IMR-90 (cell line): ENCODE measurements around the gene MSH5. TPM values are rescaled to one million over a fixed set of nuclear protein-coding genes. Genes with fewer than 3 reads are reported as not detected.
A peak's percentile ranks its signal among the peaks of the same experiment; 100 is the strongest.

ENCODE experiments used
- ATAC-seq: fragments of 200-7000 bp; cut with Tn5 transposase; 2 replicates; pipeline ENCODE4 v1.9.1; 2020; ENCODE audit warnings: low read depth, mild to moderate bottlenecking, moderate library complexity
- BruUV-seq: library from RNA; stranded (reverse); fragments of 400-500 nt; replicated peaks from 2 replicates; lab custom pipeline; 2021; lab: Mats Ljungman, UMichigan
- CTCF ChIA-PET: fragments of 300-600 bp; formaldehyde crosslinking; extraction: SDS; loops from one replicate; lab custom pipeline; 2021; ENCODE audit warnings: antibody characterized with exemption; lab: Yijun Ruan, JAX
- POLR2A ChIA-PET: fragments of 300-600 bp; sonication (Branson Sonifier 250); formaldehyde crosslinking; loops from one replicate; lab custom pipeline; 2022; ENCODE audit warnings: antibody characterized with exemption; ENCODE audit not compliant: unreplicated experiment; lab: Charles Lee
- DNase-seq: peaks from one replicate; pipeline ENCODE4 v3.0.0; 2013
- H2AFZ ChIP-seq: replicated peaks from 2 replicates; pipeline ENCODE3; 2013; ENCODE audit warnings: low read length, mild to moderate bottlenecking; ENCODE audit not compliant: poor library complexity
- H2AK5ac ChIP-seq: 2 replicates; pipeline ENCODE4 v1.6.1; 2013; ENCODE audit warnings: low read depth, low read length, inconsistent platforms
- H2AK9ac ChIP-seq: replicated peaks from 2 replicates; pipeline ENCODE3; 2013; ENCODE audit warnings: mild to moderate bottlenecking, low read depth, low read length, moderate library complexity; ENCODE audit not compliant: poor library complexity
- H2BK120ac ChIP-seq: 2 replicates; pipeline ENCODE4 v1.6.1; 2013; ENCODE audit warnings: low read depth, low read length, inconsistent platforms
- H2BK15ac ChIP-seq: 3 replicates; pipeline ENCODE4 v1.6.1; 2013; ENCODE audit warnings: low read depth, low read length, inconsistent platforms
- H2BK20ac ChIP-seq: 2 replicates; pipeline ENCODE4 v1.6.1; 2013; ENCODE audit warnings: low read depth, mild to moderate bottlenecking, inconsistent platforms, low read length, moderate library complexity
- H2BK5ac ChIP-seq: 2 replicates; pipeline ENCODE4 v1.6.1; 2013; ENCODE audit warnings: mild to moderate bottlenecking, low read depth, low read length, inconsistent platforms; ENCODE audit not compliant: poor library complexity, severe bottlenecking
- H3K14ac ChIP-seq: replicated peaks from 2 replicates; pipeline ENCODE4 v1.6.1; 2013; ENCODE audit warnings: low read depth, low read length, inconsistent platforms
- H3K18ac ChIP-seq: 2 replicates; pipeline ENCODE4 v1.6.1; 2013; ENCODE audit warnings: low read depth, low read length, control low read depth
- H3K23ac ChIP-seq: 2 replicates; pipeline ENCODE4 v1.6.1; 2013; ENCODE audit warnings: low read depth, low read length, inconsistent platforms
- H3K27ac ChIP-seq: 2 replicates; pipeline ENCODE4 v1.5.1; 2013; ENCODE audit warnings: mild to moderate bottlenecking, control low read depth, low read length; ENCODE audit not compliant: insufficient read depth
- H3K27me3 ChIP-seq: 2 replicates; pipeline ENCODE4 v1.6.1; 2013; ENCODE audit warnings: low read length; ENCODE audit not compliant: control insufficient read depth, insufficient read depth
- H3K36me3 ChIP-seq: 2 replicates; pipeline ENCODE4 v1.6.1; 2013; ENCODE audit warnings: low read length, mixed read lengths; ENCODE audit not compliant: control insufficient read depth, insufficient read depth
- H3K4ac ChIP-seq: 2 replicates; pipeline ENCODE4 v1.6.1; 2013; ENCODE audit warnings: low read depth, low read length, inconsistent platforms
- H3K4me1 ChIP-seq: 2 replicates; pipeline ENCODE4 v1.6.1; 2013; ENCODE audit warnings: low read length, mixed read lengths; ENCODE audit not compliant: control insufficient read depth, insufficient read depth
- H3K4me2 ChIP-seq: 2 replicates; pipeline ENCODE4 v1.6.1; 2013; ENCODE audit warnings: low read depth, mild to moderate bottlenecking, control low read depth, low read length, moderate library complexity
- H3K4me3 ChIP-seq: 2 replicates; pipeline ENCODE4 v1.5.1; 2013; ENCODE audit warnings: low read depth, mild to moderate bottlenecking, control low read depth, low read length, moderate library complexity; ENCODE audit not compliant: insufficient read depth
- H3K56ac ChIP-seq: 2 replicates; pipeline ENCODE4 v1.6.1; 2013; ENCODE audit warnings: low read length, inconsistent platforms; ENCODE audit not compliant: insufficient read depth; ENCODE audit errors: extremely low read depth
- H3K79me1 ChIP-seq, 2 experiments: 2 replicates each; pipeline ENCODE4 v1.6.1; 2013; ENCODE audit warnings: low read length in 2 of 2, inconsistent platforms in 1 of 2, low read depth in 1 of 2
- H3K9ac ChIP-seq: 2 replicates; pipeline ENCODE4 v1.6.1; 2013; ENCODE audit warnings: low read depth, low read length, control low read depth
- H3K9me1 ChIP-seq: 2 replicates; pipeline ENCODE4 v1.6.1; 2013; ENCODE audit warnings: low read length, inconsistent platforms; ENCODE audit not compliant: insufficient read depth
- H3K9me3 ChIP-seq: 2 replicates; pipeline ENCODE4 v1.6.1; 2013; ENCODE audit warnings: low read length; ENCODE audit not compliant: control insufficient read depth, insufficient read depth
- H4K20me1 ChIP-seq: 2 replicates; pipeline ENCODE4 v1.6.1; 2013; ENCODE audit warnings: low read length, inconsistent platforms; ENCODE audit not compliant: insufficient read depth
- H4K5ac ChIP-seq: 2 replicates; pipeline ENCODE4 v1.6.1; 2013; ENCODE audit warnings: mild to moderate bottlenecking, low read depth, low read length, control low read depth
- H4K8ac ChIP-seq, 2 experiments: 2 replicates each; pipeline ENCODE4 v1.6.1; 2013; ENCODE audit warnings: low read depth in 2 of 2, low read length in 2 of 2, control low read depth in 1 of 2, inconsistent platforms in 1 of 2
- H4K91ac ChIP-seq: 2 replicates; pipeline ENCODE4 v1.6.1; 2013; ENCODE audit warnings: low read depth, low read length, inconsistent platforms; ENCODE audit not compliant: insufficient read depth
- BHLHE40 ChIP-seq: fragments of 150-350 bp; IDR thresholded peaks from 2 replicates; pipeline ENCODE4 v1.6.1; 2016; ENCODE audit warnings: mild to moderate bottlenecking, low read depth, low read length
- CEBPB ChIP-seq: IDR thresholded peaks from 2 replicates; pipeline ENCODE4 v1.6.1; 2012; ENCODE audit warnings: low read depth, low read length, improper control_type of control experiment
- CHD1 ChIP-seq: IDR thresholded peaks from 2 replicates; pipeline ENCODE4 v1.6.1; 2012; ENCODE audit warnings: low read depth, low read length, improper control_type of control experiment
- MXI1 ChIP-seq: IDR thresholded peaks from 2 replicates; pipeline ENCODE4 v1.6.1; 2012; ENCODE audit warnings: low read depth, mild to moderate bottlenecking, low read length, moderate library complexity, borderline replicate concordance
- POLR2A ChIP-seq: IDR thresholded peaks from 2 replicates; pipeline ENCODE4 v1.6.1; 2012; ENCODE audit warnings: mild to moderate bottlenecking, low read depth, low read length
- RAD21 ChIP-seq: IDR thresholded peaks from 2 replicates; pipeline ENCODE4 v1.6.1; 2012; ENCODE audit warnings: low read length, improper control_type of control experiment
- RFX5 ChIP-seq: IDR thresholded peaks from 2 replicates; pipeline ENCODE4 v1.8.0; 2012; ENCODE audit warnings: low read depth, mild to moderate bottlenecking, low read length, moderate library complexity
- SMC3 ChIP-seq: fragments of 150-350 bp; IDR thresholded peaks from 2 replicates; pipeline ENCODE4 v1.6.1; 2016; ENCODE audit warnings: low read depth, mild to moderate bottlenecking, antibody characterized with exemption, low read length, moderate library complexity
- WGBS, 2 experiments: methylation state at CpG; one replicate each; pipeline versions ENCODE4 v1.1.5 to v1.1.7; 2013; ENCODE audit warnings: missing lambda C conversion rate in 2 of 2; ENCODE audit not compliant: insufficient read length in 1 of 2; ENCODE audit errors: extremely low coverage in 2 of 2; 5-methylcytosine and 5-hydroxymethylcytosine counted together
- dilution Hi-C: fragments of 300-500 bp; cut with HindIII; formaldehyde crosslinking; loops from one replicate; pipeline ENCODE4 v1.14.3; 2018; ENCODE audit warnings: low sequenced_read_pairs; ENCODE audit not compliant: unreplicated experiment
- in situ Hi-C: fragments of 300-500 bp; cut with MboI; formaldehyde crosslinking; loops from 3 replicates; pipeline ENCODE4 v1.14.3; 2019; ENCODE audit warnings: low sequenced_read_pairs, inconsistent platforms, mixed read lengths
- intact Hi-C: fragments of 100-400 bp; cut with micrococcal nuclease; formaldehyde crosslinking; loops from 2 replicates; pipeline ENCODE4 v1.10.0; 2022
- polyA plus RNA-seq, 3 experiments: library from polyadenylated mRNA; depleted of rRNA; stranded (reverse); fragments of >200 nt; gene quantifications; 2 replicates each; pipeline ENCODE4 v1.2.3, GENCODE V29; 2012; ENCODE audit warnings: low replicate concordance in 1 of 3
- total RNA-seq: library from RNA; depleted of rRNA; stranded (reverse); fragments of >200 nt; gene quantifications from 2 replicates; pipeline ENCODE4 v1.2.3, GENCODE V29; 2012
- TF ChIP-seq, protein P1 (sequence below): fragments of 150-350 bp; IDR thresholded peaks from 2 replicates; pipeline ENCODE4 v1.6.1; 2016; ENCODE audit warnings: low read depth, mild to moderate bottlenecking, low read length, moderate library complexity, borderline replicate concordance

Gene MSH5
- total and polyA plus RNA-seq, 2 of the 4 experiments (the other 2 are of a cell fraction): 5.6 to 15.7 TPM

DNA sequence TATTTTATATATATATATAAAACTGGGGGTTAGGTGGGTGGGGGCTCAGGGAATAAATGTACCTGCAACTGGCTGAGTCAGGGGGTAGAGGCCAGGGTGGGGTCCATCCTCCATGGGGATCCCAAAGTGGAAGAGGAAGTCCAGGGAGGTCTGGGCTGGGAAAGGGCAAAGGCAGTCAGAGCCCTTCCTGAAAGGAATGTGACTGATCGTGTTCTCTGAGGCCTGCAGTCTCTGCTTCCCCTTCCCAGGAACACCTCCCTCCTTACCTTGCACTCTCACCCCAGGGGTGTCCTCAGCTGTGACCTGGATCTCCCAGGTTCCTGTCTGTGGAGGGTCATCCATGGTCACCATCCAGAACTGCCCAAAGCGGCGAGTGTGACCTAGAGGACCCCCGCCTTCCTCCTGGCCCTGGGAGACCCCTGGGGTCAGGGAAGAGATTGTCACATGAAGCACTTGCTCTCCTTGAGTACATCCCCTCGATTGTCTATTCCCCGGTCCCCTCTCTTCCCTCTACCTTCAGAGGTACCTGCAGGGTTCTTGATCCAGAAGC, 27.4 kb downstream of the MSH5 start:
- DNase-seq (no peak), ATAC-seq (no peak)
- no peak overlapping the region for H3K14ac ChIP-seq
- H3K79me1 ChIP-seq: no peaks in the 10 kb centered on the region
- ChIA-PET POLR2A (no interaction called here), CTCF (no interaction called here)
- intact Hi-C loops: no loop called here
- no CpG with 5 or more reads among the region's 6 CpGs for WGBS, 2 experiments
- no peak overlapping the region for H2AK5ac ChIP-seq
- TF ChIP-seq SMC3 (no peak), RAD21 (no peak), RFX5 (no peak), CEBPB (no peak), POLR2A (no peak), BHLHE40 (no peak), MXI1 (no peak), CHD1 (no peak)
- TF ChIP-seq, protein P1, sequence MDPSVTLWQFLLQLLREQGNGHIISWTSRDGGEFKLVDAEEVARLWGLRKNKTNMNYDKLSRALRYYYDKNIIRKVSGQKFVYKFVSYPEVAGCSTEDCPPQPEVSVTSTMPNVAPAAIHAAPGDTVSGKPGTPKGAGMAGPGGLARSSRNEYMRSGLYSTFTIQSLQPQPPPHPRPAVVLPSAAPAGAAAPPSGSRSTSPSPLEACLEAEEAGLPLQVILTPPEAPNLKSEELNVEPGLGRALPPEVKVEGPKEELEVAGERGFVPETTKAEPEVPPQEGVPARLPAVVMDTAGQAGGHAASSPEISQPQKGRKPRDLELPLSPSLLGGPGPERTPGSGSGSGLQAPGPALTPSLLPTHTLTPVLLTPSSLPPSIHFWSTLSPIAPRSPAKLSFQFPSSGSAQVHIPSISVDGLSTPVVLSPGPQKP: no peak
- peaks cover 4% of the 10 kb centered on the region for H3K4me1 ChIP-seq
- in situ Hi-C loops: no loop called here
- peaks cover 9% of the 10 kb centered on the region for H3K9me1 ChIP-seq
- no peak overlapping the region for H2BK5ac ChIP-seq
- H3K18ac ChIP-seq: no peak overlapping the region
- H2AK9ac ChIP-seq: peak overlapping the region; percentile 70
- H3K9me3 ChIP-seq: no peaks in the 10 kb centered on the region
- H2BK15ac ChIP-seq: no peak overlapping the region
- no peak overlapping the region for H3K4ac ChIP-seq
- no peak overlapping the region for H4K8ac ChIP-seq
- H3K4me2 ChIP-seq: no peak overlapping the region
- no peak overlapping the region for H2BK120ac ChIP-seq
- no peaks in the 10 kb centered on the region for H4K20me1 ChIP-seq
- H4K5ac ChIP-seq: no peak overlapping the region
- no peak overlapping the region for H3K9ac ChIP-seq
- H4K91ac ChIP-seq: no peak overlapping the region
- H2AFZ ChIP-seq: peak overlapping the region; percentile 72
- no peak overlapping the region for H3K23ac ChIP-seq
- no peaks in the 10 kb centered on the region for H3K27me3 ChIP-seq
- no peak overlapping the region for H2BK20ac ChIP-seq
- no peak overlapping the region for H3K27ac ChIP-seq
- dilution Hi-C loops: no loop called here
- H3K56ac ChIP-seq: no peak overlapping the region
- H3K36me3 ChIP-seq: no peaks in the 10 kb centered on the region
- H3K4me3 ChIP-seq: no peak overlapping the region
- no TSS peak for BruUV-seq
